Hematopoietic multipotent progenitor cell treated with erythropoietin and hydrocortisone succinate and interleukin-3 and kit ligand, for 17 days (in vitro differentiated cells): ENCODE results near the gene VMO1.
"Not testable (repeated sequence)": the region's sequence is repeated elsewhere in the genome, so short reads cannot be mapped to it uniquely, and the experiment has no call there.

Experiments
- DNase-seq: peaks from one replicate; pipeline ENCODE4 v3.0.0-alpha.2; 2015; ENCODE audit warnings: low spot score

VMO1 gene

GRCh38 chr17:4786106-4786511 lies at the start of gene VMO1:
Gene VMO1 (minus strand): TSS chr17:4786364. CDS start chr17:4786352, 12 bp downstream.
- DNase-seq = no peak

GRCh38 chr17:4834681-4835020 lies 48.5 kb upstream of the VMO1 start:
- no peak for DNase-seq

- peak; percentile 12 for DNase-seq
These were observed 47.9 kb upstream of the VMO1 start for GRCh38 chr17:4833941-4834680.

- DNase-seq = peak; percentile 93
These were observed 47.2 kb upstream of the VMO1 start, which contains the start of gene MINK1 for GRCh38 chr17:4833178-4833940. Gene MINK1 (plus strand): TSS chr17:4833340. CDS start chr17:4833584, 244 bp downstream.

- not testable (repeated sequence) for DNase-seq
These were observed 46.6 kb upstream of the VMO1 start for GRCh38 chr17:4832829-4833177.

- no peak for DNase-seq
These were observed 41.2 kb upstream of the VMO1 start for GRCh38 chr17:4827399-4827798.

GRCh38 chr17:4823373-4824089 lies 37.4 kb upstream of the VMO1 start:
- DNase-seq = no peak

- DNase-seq = no peak
These were observed 36.7 kb upstream of the VMO1 start for GRCh38 chr17:4822835-4823234.

- no peak for DNase-seq
These were observed 32.1 kb upstream of the VMO1 start for GRCh38 chr17:4818276-4818675.

- no peak for DNase-seq
These were observed 30.7 kb upstream of the VMO1 start for GRCh38 chr17:4816826-4817225.

- no peak for DNase-seq
These were observed 29.0 kb upstream of the VMO1 start for GRCh38 chr17:4815043-4815675.

GRCh38 chr17:4812690-4813089 lies 26.5 kb upstream of the VMO1 start:
- no peak for DNase-seq

GRCh38 chr17:4811471-4811870 lies 25.3 kb upstream of the VMO1 start:
- DNase-seq = no peak

- no peak for DNase-seq
These were observed 24.6 kb upstream of the VMO1 start for GRCh38 chr17:4810696-4811290.

- DNase-seq = no peak
These were observed 22.2 kb upstream of the VMO1 start for GRCh38 chr17:4808378-4808767.

GRCh38 chr17:4807605-4808377 lies 21.6 kb upstream of the VMO1 start:
- DNase-seq = no peak

GRCh38 chr17:4806777-4807604 lies 20.8 kb upstream of the VMO1 start, which contains the start of gene PLD2:
Gene PLD2 (plus strand): TSS chr17:4807152. CDS start chr17:4807773, 621 bp downstream.
- DNase-seq = peak; percentile 62

- no peak for DNase-seq
These were observed 20.3 kb upstream of the VMO1 start for GRCh38 chr17:4806456-4806776.

- DNase-seq = no peak
These were observed 16.1 kb upstream of the VMO1 start, which contains the start of gene C17orf114 for GRCh38 chr17:4802228-4802627. Gene C17orf114 (minus strand): TSS chr17:4802328.

GRCh38 chr17:4800462-4801196 lies 14.5 kb upstream of the VMO1 start:
- no peak for DNase-seq
